HG03095 (cell line): ENCODE results near the gene OAS3.

Experiments
- ATAC-seq: cut with Tn5 transposase; IDR thresholded peaks from one replicate; pipeline ENCODE4 v1.9.1; 2021; ENCODE audit warnings: moderate library complexity; ENCODE audit not compliant: unreplicated experiment

OAS3 gene

GRCh38 chr12:113014565-113014964, 76.3 kb downstream of the OAS3 start:
- no peak for ATAC-seq

GRCh38 chr12:113016796-113017195, 78.5 kb downstream of the OAS3 start:
- no peak for ATAC-seq

- ATAC-seq: no peak
Observed at GRCh38 chr12:113019025-113019424, 80.8 kb downstream of the OAS3 start.

- ATAC-seq: no peak
Observed at GRCh38 chr12:113021500-113021899, 83.2 kb downstream of the OAS3 start.
